ENCODE results near the gene KAT2B.

The KAT2B gene

DNA sequence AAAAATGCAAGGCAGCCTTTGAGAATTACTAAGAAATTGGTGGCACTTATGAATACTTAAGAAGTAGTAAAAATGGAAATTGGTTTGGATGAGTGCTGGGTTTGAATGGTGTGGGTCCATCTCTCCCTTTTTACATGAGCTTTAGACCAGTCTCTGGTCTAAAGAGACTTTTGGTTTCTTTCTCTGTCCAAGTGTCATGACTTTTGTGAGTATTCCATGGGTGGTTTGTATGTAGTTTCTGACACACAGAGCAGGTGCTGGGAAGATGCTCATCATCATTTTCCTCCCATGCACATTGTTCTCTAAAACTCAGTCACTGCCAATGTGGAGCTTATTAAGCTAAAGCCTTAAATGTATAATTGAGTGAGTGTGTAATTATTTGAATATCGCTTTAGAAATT, 63.5 kb downstream of the KAT2B start:
- H3K14ac ChIP-seq (ENCODE audit: low read length in 2 of 2) = no peak overlapping the region
- H3K27me3 ChIP-seq (ENCODE audit: control insufficient read depth in 1 of 2, insufficient read depth in 1 of 2, low read length in 2 of 2) = no peaks in the 10 kb centered on the region
- H2AK5ac ChIP-seq (ENCODE audit: low read length, severe bottlenecking) = no peak overlapping the region
- H3K18ac ChIP-seq (ENCODE audit: low read depth in 1 of 2, low read length in 2 of 2) = no peak overlapping the region
- H3K79me1 ChIP-seq (replicated peaks; ENCODE audit: low read length, poor library complexity, severe bottlenecking) = no peaks in the 10 kb centered on the region
- H2BK12ac ChIP-seq (ENCODE audit: low read length in 2 of 2) = no peak overlapping the region
- H3K27ac ChIP-seq (ENCODE audit: low read length, poor library complexity, severe bottlenecking) = no peak overlapping the region
- no peak overlapping the region for H3K4ac ChIP-seq (ENCODE audit: low read depth in 1 of 2, low read length in 2 of 2)
- no peak overlapping the region for H4K91ac ChIP-seq (ENCODE audit: low read length)
- H2BK5ac ChIP-seq (ENCODE audit: low read depth, low read length, poor library complexity, severe bottlenecking) = no peak overlapping the region
- no peak for DNase-seq
- WGBS = 96% methylated on average over 1 of the region's 1 CpG
- H3K23ac ChIP-seq (ENCODE audit: low read length in 2 of 2) = no peak overlapping the region
- H2AFZ ChIP-seq (ENCODE audit: low read depth, low read length) = no peak overlapping the region
- peaks cover 3% of the 10 kb centered on the region for H3K4me1 ChIP-seq (ENCODE audit: control insufficient read depth, insufficient read depth, low read depth, low read length)
- no peaks in the 10 kb centered on the region for H3K36me3 ChIP-seq (ENCODE audit: control insufficient read depth in 1 of 2, insufficient read depth in 2 of 2, low read depth in 1 of 2, low read length in 2 of 2)
- H3K4me2 ChIP-seq (ENCODE audit: low read length, poor library complexity, severe bottlenecking) = no peak overlapping the region
- no peak overlapping the region for H3K9ac ChIP-seq (ENCODE audit: low read length)
- no peak overlapping the region for H4K8ac ChIP-seq (ENCODE audit: low read length)
- no peaks in the 10 kb centered on the region for H3K9me3 ChIP-seq (ENCODE audit: control insufficient read depth, low read length)
- H2BK15ac ChIP-seq (ENCODE audit: low read depth, poor library complexity, severe bottlenecking) = no peak overlapping the region
- H2BK120ac ChIP-seq (ENCODE audit: low read depth, low read length) = no peak overlapping the region
- no peak overlapping the region for H3K4me3 ChIP-seq (ENCODE audit: insufficient read depth in 1 of 2, low read depth in 1 of 2, low read length in 2 of 2)

DNA sequence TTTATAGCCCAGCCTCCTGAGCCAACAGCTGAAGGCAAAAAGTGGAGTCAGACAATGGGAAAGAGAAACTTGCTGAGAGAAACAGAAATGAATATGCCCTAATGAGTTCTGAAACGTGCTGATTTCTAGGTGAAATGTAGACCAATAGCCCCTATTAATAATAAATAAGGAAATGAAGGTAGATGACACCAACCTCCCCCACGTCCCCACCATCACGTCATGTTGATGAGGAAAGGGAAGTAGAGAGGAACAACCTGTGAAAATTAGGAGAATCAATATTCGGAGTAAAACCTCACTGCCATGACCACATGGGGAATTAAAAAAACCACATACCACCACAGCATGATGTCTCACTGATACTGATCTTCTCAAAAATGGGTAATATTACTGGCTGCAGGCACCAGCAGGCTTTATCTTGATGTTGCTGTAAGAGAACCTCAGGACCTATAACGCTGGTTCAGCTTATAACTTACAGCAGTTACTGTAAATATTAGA, 64.0 kb downstream of the KAT2B start:
- Histone ChIP-seq H2AK5ac (ENCODE audit: low read length, severe bottlenecking) (no peak overlapping the region), H3K4me1 (ENCODE audit: control insufficient read depth, insufficient read depth, low read depth, low read length) (peaks cover 1% of the 10 kb centered on the region), H2BK12ac (ENCODE audit: low read length in 2 of 2) (no peak overlapping the region), H3K27me3 (ENCODE audit: control insufficient read depth in 1 of 2, insufficient read depth in 1 of 2, low read length in 2 of 2) (no peaks in the 10 kb centered on the region), H3K4me3 (ENCODE audit: insufficient read depth in 1 of 2, low read depth in 1 of 2, low read length in 2 of 2) (no peak overlapping the region), H3K9me3 (ENCODE audit: control insufficient read depth, low read length) (no peaks in the 10 kb centered on the region), H4K91ac (ENCODE audit: low read length) (no peak overlapping the region), H3K23ac (ENCODE audit: low read length in 2 of 2) (no peak overlapping the region), H2BK5ac (ENCODE audit: low read depth, low read length, poor library complexity, severe bottlenecking) (no peak overlapping the region), H3K27ac (ENCODE audit: low read length, poor library complexity, severe bottlenecking) (no peak overlapping the region), H3K9ac (ENCODE audit: low read length) (no peak overlapping the region), H2AFZ (ENCODE audit: low read depth, low read length) (no peak overlapping the region), H3K4ac (ENCODE audit: low read depth in 1 of 2, low read length in 2 of 2) (no peak overlapping the region), H3K36me3 (ENCODE audit: control insufficient read depth in 1 of 2, insufficient read depth in 2 of 2, low read depth in 1 of 2, low read length in 2 of 2) (no peaks in the 10 kb centered on the region), H2BK15ac (ENCODE audit: low read depth, poor library complexity, severe bottlenecking) (no peak overlapping the region), H4K8ac (ENCODE audit: low read length) (no peak overlapping the region), H3K14ac (ENCODE audit: low read length in 2 of 2) (no peak overlapping the region), H3K4me2 (ENCODE audit: low read length, poor library complexity, severe bottlenecking) (no peak overlapping the region), H3K79me1 (replicated peaks; ENCODE audit: low read length, poor library complexity, severe bottlenecking) (no peaks in the 10 kb centered on the region), H3K18ac (ENCODE audit: low read depth in 1 of 2, low read length in 2 of 2) (no peak overlapping the region), H2BK120ac (ENCODE audit: low read depth, low read length) (no peak overlapping the region)
- 100% methylated on average over 2 of the region's 5 CpGs for WGBS
- DNase-seq = no peak

DNA sequence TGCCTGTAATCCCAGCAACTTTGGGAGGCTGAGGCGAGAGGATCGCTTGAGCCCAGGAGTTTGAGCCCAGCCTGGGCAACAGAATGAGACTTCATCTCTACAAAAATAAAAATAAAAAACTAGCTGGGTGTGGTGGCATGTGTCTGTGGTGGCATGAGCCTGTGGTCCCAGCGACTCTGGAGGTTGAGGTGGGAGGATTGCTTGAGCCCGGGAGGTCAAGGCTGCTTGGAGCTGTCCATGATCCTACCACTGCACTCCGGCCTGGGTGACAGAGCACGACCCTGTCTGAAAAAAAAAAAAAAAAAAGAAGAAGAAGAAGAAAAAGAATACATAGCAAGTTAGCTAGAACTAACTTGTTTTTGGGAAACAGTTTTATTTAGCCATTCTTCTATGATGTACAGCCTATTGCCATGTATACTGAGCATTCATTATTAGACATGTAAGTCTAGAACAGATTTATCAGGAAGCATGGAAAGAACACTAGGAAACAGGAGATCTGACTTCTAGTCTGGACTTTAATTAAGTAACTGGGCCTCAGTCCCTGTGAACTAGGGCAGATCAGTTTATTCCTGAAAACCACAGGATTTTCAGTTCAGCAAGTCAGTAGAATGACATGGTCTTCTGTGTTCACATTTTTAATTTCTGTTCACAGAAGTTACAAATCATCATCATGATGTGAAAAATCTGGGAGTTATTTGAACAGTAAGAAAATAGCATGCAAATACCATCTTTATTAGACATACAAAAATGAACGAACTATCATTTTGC, 65.5 kb downstream of the KAT2B start:
- 96% methylated on average over 3 of the region's 7 CpGs for WGBS
- no peak overlapping the region for H2BK5ac ChIP-seq (ENCODE audit: low read depth, low read length, poor library complexity, severe bottlenecking)
- DNase-seq = peak; percentile 11
- H4K91ac ChIP-seq (ENCODE audit: low read length) = no peak overlapping the region
- H3K23ac ChIP-seq (ENCODE audit: low read length in 2 of 2) = no peak overlapping the region
- H3K9ac ChIP-seq (ENCODE audit: low read length) = no peak overlapping the region
- no peak overlapping the region for H2AFZ ChIP-seq (ENCODE audit: low read depth, low read length)
- no peaks in the 10 kb centered on the region for H3K27me3 ChIP-seq (ENCODE audit: control insufficient read depth in 1 of 2, insufficient read depth in 1 of 2, low read length in 2 of 2)
- no peak overlapping the region for H3K4me3 ChIP-seq (ENCODE audit: insufficient read depth in 1 of 2, low read depth in 1 of 2, low read length in 2 of 2)
- no peaks in the 10 kb centered on the region for H3K36me3 ChIP-seq (ENCODE audit: control insufficient read depth in 1 of 2, insufficient read depth in 2 of 2, low read depth in 1 of 2, low read length in 2 of 2)
- no peak overlapping the region for H2AK5ac ChIP-seq (ENCODE audit: low read length, severe bottlenecking)
- H2BK15ac ChIP-seq (ENCODE audit: low read depth, poor library complexity, severe bottlenecking) = no peak overlapping the region
- H2BK12ac ChIP-seq (ENCODE audit: low read length in 2 of 2) = no peak overlapping the region
- no peak overlapping the region for H2BK120ac ChIP-seq (ENCODE audit: low read depth, low read length)
- H3K18ac ChIP-seq (ENCODE audit: low read depth in 1 of 2, low read length in 2 of 2) = no peak overlapping the region
- no peak overlapping the region for H3K4ac ChIP-seq (ENCODE audit: low read depth in 1 of 2, low read length in 2 of 2)
- H3K9me3 ChIP-seq (ENCODE audit: control insufficient read depth, low read length) = no peaks in the 10 kb centered on the region
- no peak overlapping the region for H3K14ac ChIP-seq (ENCODE audit: low read length in 2 of 2)
- H3K27ac ChIP-seq (ENCODE audit: low read length, poor library complexity, severe bottlenecking) = no peak overlapping the region
- H3K79me1 ChIP-seq (replicated peaks; ENCODE audit: low read length, poor library complexity, severe bottlenecking) = no peaks in the 10 kb centered on the region
- H4K8ac ChIP-seq (ENCODE audit: low read length) = no peak overlapping the region
- no peaks in the 10 kb centered on the region for H3K4me1 ChIP-seq (ENCODE audit: control insufficient read depth, insufficient read depth, low read depth, low read length)
- no peak overlapping the region for H3K4me2 ChIP-seq (ENCODE audit: low read length, poor library complexity, severe bottlenecking)

DNA sequence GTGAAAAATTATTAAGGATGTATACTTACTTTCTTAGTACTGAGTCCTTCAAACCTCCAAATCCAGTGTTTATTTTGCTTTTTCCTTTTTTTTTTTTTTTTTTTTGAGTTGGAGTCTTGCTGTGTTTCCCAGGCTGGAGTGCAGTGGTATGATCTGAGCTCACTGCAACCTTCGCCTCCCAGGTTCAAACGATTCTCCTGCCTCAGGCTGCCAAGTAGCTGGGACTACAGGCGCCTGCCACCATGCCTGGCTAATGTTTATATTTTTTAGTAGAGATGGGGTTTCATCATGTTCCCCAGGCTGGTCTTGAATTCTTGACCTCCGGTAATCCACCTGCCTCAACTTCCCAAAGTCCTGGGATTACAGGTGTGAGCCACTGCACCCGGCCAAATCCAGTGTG, 67.5 kb downstream of the KAT2B start:
- Histone ChIP-seq H4K91ac (ENCODE audit: low read length) (no peak overlapping the region), H2BK15ac (ENCODE audit: low read depth, poor library complexity, severe bottlenecking) (no peak overlapping the region), H2AFZ (ENCODE audit: low read depth, low read length) (no peak overlapping the region), H3K36me3 (ENCODE audit: control insufficient read depth in 1 of 2, insufficient read depth in 2 of 2, low read depth in 1 of 2, low read length in 2 of 2) (peaks cover 0 to 11% of the 10 kb centered on the region in 2 experiments), H3K9me3 (ENCODE audit: control insufficient read depth, low read length) (no peaks in the 10 kb centered on the region), H3K18ac (ENCODE audit: low read depth in 1 of 2, low read length in 2 of 2) (no peak overlapping the region), H3K4ac (ENCODE audit: low read depth in 1 of 2, low read length in 2 of 2) (no peak overlapping the region), H3K4me3 (ENCODE audit: insufficient read depth in 1 of 2, low read depth in 1 of 2, low read length in 2 of 2) (no peak overlapping the region), H3K4me1 (ENCODE audit: control insufficient read depth, insufficient read depth, low read depth, low read length) (peaks cover 1% of the 10 kb centered on the region), H3K14ac (ENCODE audit: low read length in 2 of 2) (no peak overlapping the region), H3K27ac (ENCODE audit: low read length, poor library complexity, severe bottlenecking) (no peak overlapping the region), H3K9ac (ENCODE audit: low read length) (no peak overlapping the region), H2BK120ac (ENCODE audit: low read depth, low read length) (no peak overlapping the region), H2AK5ac (ENCODE audit: low read length, severe bottlenecking) (no peak overlapping the region), H2BK5ac (ENCODE audit: low read depth, low read length, poor library complexity, severe bottlenecking) (no peak overlapping the region), H3K4me2 (ENCODE audit: low read length, poor library complexity, severe bottlenecking) (no peak overlapping the region), H3K79me1 (replicated peaks; ENCODE audit: low read length, poor library complexity, severe bottlenecking) (no peaks in the 10 kb centered on the region), H4K8ac (ENCODE audit: low read length) (no peak overlapping the region), H3K23ac (ENCODE audit: low read length in 2 of 2) (no peak overlapping the region), H3K27me3 (ENCODE audit: control insufficient read depth in 1 of 2, insufficient read depth in 1 of 2, low read length in 2 of 2) (no peaks in the 10 kb centered on the region), H2BK12ac (ENCODE audit: low read length in 2 of 2) (no peak overlapping the region)
- WGBS = 80% methylated on average over 4 of the region's 5 CpGs
- no peak for DNase-seq
